ENCODE data around the gene GCM1.

GRCh38 chr6:53197553-53197952 lies 48.9 kb upstream of the GCM1 start:
- TF ChIP-seq POLR2A (IDR thresholded peaks at IDR 0.05): no peak
- TF ChIP-seq, protein P1, sequence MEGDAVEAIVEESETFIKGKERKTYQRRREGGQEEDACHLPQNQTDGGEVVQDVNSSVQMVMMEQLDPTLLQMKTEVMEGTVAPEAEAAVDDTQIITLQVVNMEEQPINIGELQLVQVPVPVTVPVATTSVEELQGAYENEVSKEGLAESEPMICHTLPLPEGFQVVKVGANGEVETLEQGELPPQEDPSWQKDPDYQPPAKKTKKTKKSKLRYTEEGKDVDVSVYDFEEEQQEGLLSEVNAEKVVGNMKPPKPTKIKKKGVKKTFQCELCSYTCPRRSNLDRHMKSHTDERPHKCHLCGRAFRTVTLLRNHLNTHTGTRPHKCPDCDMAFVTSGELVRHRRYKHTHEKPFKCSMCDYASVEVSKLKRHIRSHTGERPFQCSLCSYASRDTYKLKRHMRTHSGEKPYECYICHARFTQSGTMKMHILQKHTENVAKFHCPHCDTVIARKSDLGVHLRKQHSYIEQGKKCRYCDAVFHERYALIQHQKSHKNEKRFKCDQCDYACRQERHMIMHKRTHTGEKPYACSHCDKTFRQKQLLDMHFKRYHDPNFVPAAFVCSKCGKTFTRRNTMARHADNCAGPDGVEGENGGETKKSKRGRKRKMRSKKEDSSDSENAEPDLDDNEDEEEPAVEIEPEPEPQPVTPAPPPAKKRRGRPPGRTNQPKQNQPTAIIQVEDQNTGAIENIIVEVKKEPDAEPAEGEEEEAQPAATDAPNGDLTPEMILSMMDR (IDR thresholded peaks at IDR 0.05): no peak

Measured in uterus (tissue), 2 donors.